Hindlimb muscle (tissue), 1 donor: ENCODE data around the gene TUBA3C. TPM values are rescaled to one million over a fixed set of nuclear protein-coding genes. Genes with fewer than 3 reads are reported as not detected.

Experiments used
- DNase-seq: peaks from one replicate; pipeline ENCODE4 v3.0.0-alpha.2; 2013
- polyA plus RNA-seq: library from polyadenylated mRNA; unstranded; fragments of 120-200 nt; gene quantifications from one replicate; pipeline ENCODE4 v1.2.1, GENCODE V29; 2013; ENCODE audit not compliant: insufficient read length

Gene TUBA3C
- polyA plus RNA-seq, 1 donor: not detected

DNA sequence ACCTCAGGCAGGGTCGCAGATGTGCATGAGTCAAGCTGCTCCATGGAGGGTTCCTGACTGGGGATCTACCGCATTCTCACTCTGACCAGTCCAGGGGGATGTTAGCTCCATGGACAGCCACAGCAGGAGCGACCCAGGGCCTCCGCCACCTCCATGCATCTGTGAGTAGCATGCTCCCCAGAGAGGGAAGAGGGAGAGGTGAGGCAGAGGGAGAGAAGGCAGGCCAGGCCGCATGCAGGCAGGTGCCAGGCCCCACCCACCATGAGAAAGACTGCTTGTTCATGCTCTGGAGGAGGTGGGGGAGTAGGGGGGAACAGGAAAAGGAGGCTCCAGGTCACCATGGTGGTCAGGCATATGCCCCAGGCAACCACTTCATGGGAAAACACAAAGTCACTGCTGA lies 20.3 kb downstream of the TUBA3C start:
- DNase-seq: no peak

DNA sequence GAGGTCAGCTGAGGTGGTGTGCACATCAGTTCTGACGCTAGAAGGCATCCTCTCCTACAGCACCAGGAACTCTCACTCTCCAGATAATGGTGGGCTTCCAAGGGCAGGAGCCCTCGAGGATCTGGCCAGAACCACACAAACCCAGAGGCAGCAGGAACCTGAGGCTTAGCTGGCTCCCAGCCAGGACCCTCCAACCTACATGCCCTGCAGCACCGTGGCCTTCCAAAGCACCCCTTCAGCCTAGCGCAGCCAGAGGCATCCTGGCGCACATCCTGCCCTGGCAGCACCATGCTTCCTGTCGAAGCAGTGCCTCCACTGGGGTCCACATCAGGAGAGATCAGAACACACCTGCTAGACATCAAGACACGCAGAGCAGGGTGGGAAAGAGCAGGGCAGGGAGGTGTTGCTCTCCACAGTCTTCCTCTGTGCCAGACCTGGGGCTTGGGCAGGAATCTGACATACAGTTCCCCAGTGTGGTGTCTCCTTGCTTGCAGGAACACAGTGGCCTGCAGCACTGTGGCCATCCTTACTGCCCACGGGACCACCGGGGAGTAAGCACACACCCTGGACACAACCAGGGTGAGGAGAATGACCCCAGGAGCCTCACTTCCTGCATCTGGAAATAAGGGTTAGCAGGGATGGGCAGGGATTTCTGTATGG lies 21.7 kb downstream of the TUBA3C start:
- no peak for DNase-seq

- no peak for DNase-seq
These were observed 22.4 kb downstream of the TUBA3C start for GRCh38 chr13:19159181-19159580.

DNA sequence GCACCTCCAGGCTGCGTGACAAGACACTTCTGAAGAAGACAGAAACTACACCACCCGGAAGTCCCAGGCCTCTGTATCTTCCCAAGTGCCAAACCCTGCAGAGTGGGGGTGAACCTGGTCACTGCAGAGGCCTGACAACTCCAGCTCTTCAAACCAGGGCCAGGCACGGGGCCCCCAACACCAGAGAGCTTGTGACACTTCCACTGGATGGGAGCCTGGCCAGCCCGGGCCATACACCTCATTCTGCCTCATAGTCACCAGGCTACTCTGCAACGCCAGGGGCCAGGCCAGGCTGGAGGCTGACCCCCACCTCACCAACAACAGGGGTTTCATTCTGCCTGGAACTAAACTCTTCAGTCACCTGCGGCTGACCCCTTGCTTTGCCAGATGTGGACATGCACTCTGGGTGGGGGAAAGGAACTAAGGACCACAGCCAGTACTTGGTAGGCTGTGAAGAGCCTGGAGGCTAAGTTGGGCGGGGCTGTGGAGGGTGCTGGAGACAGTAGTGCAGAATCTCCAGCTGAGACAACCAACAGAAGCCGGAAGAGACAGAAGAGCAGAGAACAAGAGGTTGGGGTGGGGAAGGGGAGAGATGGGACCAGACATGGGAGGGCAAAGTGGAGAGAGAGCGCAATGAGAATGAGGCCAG lies 23.0 kb downstream of the TUBA3C start:
- no peak for DNase-seq

DNA sequence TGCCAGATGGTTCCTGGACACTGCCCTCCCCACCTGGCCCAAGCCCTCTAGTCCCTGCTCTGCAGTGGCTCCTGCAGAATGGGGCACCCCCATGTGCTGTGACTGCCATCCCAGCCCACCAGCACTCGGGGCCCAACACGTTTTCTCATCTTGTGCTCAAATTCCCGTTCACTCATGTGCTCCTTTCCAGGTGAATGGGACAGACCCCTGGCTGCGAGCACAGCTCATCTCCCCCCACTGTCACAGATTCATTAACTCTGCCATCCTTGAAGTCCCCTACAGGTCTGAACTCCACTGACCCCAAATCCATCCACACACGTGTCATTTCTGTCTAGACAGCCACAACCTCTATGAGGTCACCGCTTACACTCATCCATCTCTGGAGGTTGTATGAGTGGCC lies 23.6 kb downstream of the TUBA3C start:
- no peak for DNase-seq

GRCh38 chr13:19157461-19157860 lies 24.2 kb downstream of the TUBA3C start:
- DNase-seq: no peak

DNA sequence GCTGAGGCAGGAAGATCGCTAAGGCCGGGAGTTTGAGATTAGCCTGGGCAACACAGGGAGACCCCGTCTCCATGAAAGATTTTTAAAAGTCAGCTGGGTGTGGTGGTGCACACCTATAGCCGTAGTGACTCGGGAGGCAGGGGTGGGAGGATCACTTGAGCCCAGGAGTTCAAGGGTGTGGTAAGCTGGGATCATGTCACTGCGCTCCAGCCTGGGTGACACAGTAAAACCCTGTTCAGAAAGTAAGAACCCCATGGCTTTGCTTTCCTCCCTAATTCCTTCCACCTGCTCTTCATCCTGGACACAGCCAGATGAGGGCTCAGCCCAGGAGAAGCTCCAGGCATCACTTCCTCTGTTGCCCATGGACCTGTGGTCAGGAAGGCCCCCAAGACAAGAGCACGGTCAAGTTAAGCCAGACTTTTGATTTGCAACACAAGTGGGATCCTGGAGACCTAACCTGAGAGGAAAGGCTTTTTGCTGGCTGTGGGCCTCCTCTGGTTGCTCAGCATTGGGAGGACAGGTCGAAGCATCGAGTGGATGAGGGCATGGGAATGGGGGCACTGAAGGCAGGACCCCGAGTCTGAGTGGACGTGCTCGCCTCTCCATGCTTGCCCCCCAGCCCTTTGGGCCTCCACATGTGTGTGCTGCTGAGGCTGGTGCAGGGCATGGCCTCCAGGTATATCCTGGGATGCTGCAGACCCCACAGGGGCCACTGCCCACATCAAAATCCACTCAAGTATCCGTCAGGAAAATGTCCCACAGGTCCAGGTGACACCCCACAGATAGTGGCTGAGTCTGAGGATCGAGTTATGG lies 25.4 kb downstream of the TUBA3C start:
- DNase-seq: no peak

DNA sequence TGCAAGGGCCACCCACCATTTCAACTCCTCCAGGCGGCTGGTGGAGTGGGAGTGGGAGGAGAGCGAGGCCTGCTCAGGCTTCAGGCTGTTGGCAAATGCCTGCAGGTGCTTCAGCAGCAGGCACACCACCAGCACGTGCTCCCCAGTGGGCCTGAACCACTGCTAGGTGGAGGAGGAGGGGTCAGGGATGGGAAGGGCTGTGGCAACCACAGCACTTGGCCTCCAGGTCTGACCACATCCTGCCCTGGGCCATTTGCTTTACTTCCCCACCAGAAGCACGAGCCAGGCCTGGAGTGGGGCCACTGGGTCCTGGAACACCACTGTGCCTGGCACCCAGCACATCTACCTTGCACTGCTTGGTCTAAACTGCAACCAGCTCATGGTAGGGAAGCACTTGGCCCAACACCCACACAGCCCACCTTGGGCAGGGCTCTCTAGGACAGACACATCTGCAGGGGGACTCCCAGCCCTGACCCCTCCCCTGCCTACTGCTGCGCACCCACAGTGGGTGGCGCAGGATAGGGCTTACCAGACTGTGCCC lies 26.2 kb downstream of the TUBA3C start:
- no peak for DNase-seq

- no peak for DNase-seq
These were observed 26.8 kb downstream of the TUBA3C start for GRCh38 chr13:19154843-19155242.

GRCh38 chr13:19153782-19154450 lies 27.7 kb downstream of the TUBA3C start:
- no peak for DNase-seq

GRCh38 chr13:19152403-19152802 lies 29.2 kb downstream of the TUBA3C start:
- DNase-seq: no peak

GRCh38 chr13:19151581-19152263 lies 29.9 kb downstream of the TUBA3C start:
- DNase-seq: no peak

DNA sequence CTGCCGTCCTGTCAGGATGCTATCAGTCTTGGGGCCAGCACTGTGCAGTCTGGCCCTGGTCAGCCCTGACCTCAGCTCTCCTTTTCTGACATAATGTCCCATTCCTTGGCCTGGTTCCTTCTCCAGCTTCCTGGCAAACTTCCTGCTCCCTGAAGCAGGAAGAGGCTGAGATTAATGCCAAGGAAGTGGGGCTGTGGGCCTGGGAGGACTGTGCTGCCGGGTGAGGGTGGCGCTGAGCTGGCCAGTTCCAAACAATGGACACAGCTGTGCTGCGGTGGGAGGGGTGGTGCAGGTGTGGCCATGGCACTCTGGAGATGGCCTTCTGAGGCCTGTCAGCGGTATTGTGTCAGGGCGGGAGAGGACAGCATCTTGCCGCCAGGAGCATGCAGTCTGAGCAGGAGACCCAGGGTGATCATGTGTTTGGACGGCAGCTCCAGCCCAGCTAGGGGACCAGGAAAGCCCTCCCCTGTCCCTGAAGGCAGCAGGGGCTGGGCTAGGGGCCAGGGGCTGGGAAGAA lies 30.9 kb downstream of the TUBA3C start:
- no peak for DNase-seq

- DNase-seq: no peak
These were observed 31.4 kb downstream of the TUBA3C start for GRCh38 chr13:19150226-19150625.

DNA sequence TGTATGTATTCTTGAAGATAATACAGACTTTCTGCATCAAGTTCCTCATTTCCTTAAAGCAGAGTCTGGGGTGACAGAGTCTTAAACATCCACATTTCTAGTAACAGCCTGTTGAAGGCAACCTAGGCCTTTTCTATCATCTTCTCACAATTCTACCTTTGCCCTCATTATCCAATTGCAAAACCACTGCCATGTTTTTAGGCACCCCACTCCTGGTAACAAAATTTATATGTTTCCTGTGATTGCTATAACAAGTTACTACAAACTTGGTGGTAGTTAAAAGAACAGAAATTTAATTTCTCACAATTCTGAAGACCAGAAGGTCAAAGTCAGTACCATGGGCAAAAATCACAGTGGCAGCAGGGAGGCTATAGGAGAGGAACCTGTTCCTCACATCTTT lies 33.1 kb downstream of the TUBA3C start:
- no peak for DNase-seq
